Measurements from ENCODE around the gene SHQ1.
A peak's percentile ranks its signal among the peaks of the same experiment; 100 is the strongest.
"Not testable (repeated sequence)": the region's sequence is repeated elsewhere in the genome, so short reads cannot be mapped to it uniquely, and the experiment has no call there.

SHQ1 gene

DNA sequence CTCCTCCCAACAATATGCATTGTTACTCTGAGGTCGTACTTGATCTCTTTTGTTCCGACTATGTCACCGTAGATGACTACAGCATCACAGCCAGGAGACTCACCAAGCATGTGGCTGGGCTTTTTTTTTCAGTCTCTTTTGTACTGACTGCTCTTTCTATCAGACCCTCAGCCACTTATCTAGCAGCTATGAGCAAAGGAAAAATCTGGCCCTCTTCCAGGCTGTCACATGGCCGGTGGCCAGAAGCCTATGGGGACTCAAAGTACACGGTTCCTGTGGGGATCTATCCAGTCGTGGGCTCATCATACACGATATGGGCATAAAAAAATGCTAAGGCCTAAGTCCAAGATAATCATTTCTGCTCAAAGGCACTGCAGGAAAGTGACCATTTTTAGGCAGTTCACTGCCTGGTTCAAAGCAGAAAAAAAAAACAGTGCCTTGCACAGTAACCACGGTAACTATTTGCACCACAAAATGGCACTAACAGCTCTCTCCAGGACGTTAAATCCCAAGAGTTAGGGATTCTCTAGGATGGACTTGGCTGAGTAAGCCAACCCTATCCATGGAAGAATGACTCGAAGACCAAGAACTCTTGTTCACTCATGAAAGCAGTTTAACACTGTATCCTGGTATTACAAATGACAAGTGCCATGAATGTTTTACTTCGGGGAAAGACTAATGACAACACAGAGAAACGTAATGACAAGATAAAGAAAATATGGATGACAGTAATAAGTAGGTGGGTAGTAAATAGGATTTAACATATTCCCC is 50.3 kb downstream of the SHQ1 start:
- DNase-seq = peak in 1 of 2 experiments; percentile 4

DNA sequence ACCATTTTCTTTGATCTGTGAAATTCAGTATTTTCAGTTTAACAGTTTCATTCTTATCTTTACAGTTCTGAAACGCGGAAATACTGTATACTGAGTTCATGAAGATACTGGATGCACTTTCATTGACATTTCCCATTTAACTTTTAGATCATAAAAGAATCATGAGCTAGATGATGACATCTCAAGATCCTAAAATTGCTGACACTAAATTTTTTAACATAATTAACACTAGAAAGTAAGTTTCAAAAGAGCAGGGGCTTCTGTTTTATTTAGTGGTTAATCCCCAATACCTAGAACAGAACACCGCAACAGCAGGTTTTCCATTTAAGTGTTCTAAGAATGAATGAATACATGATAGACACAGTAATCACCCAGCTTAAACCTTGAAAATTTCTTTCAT is 54.2 kb downstream of the SHQ1 start:
- DNase-seq = no peak

DNA sequence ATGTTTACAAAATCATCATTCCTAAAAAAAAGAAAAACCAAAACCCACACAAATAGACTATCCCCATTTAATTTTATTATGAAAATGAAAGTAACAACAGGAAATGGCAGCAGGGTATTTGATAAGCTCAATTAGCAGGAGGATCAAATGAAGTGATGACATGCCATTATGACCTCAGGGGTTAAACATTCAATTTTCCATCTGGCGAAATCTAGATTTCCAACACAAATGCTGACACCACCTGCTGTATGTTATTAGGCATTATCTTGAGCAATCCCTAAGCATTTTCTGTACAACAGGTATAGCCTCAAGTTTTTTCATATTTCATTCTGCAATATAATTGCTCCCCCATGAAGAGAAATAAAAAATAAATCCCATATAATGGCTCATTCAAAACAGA is 57.1 kb downstream of the SHQ1 start:
- no peak for DNase-seq

DNA sequence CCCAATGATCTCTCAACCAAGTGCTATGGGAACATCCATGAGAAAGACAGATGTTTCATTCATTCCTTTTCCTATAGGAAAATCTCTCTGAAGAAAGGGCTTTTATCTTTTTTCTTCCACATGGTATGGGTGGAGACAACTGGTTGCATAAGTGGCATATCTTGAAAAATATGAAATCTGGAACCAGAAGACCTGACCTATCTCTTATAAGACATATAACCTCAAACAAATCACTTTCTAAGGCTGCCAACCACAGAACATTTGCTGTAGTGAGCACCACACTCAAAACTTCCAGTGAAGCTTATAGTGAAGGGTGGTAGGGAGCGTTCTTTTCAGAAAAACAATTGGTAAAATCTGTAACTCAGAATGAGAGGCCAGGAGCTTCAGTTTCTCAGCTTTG is 58.5 kb downstream of the SHQ1 start:
- no peak for DNase-seq

DNA sequence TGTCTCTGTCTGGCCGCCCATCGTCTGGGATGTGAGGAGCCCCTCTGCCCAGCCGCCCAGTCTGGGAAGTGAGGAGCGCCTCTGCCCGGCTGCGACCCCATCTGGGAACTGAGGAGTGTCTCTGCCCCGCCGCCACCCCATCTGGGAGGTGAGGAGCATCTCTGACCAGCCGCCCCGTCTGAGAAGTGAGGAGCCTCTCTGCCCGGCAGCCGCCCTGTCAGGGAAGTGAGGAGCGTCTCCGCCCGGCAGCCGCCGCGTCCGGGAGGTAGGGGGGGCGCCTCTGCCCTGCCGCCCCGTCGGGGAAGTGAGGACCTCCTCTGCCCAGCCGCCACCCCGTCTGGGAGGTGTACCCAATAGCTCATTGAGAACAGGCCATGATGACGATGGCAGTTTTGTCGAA is 60.0 kb downstream of the SHQ1 start:
- DNase-seq = not testable (repeated sequence)

DNA sequence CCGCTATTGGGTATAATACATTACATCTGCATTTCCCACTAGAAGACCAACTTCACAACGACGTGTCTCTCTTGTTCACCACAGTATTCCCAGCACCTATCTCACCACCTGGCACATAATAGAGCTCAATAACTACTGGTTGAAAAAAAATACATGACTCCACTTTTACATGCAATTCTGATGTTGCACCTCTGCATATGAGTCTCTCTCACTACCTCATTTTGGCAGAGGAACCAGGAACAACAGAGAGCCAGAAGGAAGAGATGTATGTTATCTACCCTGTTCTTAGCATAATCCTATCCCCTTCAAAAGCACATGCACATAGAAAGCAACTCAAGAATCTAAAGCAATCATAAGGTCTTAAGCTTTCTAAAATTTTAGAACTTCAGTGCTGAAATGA is 61.6 kb downstream of the SHQ1 start:
- no peak for DNase-seq

DNA sequence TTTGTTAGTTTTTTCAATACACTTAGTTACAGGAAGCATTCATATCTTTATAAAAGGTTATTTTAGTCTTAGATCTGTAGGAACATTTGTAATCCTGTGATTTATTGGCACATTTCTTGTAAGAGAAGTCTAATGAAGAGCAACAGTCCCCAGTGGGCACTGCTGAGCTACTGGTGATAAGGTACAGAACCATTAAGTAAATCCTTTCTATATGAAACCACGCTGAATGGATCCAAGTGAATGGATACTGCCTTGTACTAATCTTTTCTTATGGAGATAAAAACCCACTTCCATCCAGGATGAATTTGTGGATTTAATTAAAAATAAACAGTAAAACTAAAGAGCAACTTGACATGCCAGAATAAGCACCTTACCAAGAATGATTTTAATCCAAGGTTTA is 64.0 kb downstream of the SHQ1 start:
- DNase-seq = no peak

DNA sequence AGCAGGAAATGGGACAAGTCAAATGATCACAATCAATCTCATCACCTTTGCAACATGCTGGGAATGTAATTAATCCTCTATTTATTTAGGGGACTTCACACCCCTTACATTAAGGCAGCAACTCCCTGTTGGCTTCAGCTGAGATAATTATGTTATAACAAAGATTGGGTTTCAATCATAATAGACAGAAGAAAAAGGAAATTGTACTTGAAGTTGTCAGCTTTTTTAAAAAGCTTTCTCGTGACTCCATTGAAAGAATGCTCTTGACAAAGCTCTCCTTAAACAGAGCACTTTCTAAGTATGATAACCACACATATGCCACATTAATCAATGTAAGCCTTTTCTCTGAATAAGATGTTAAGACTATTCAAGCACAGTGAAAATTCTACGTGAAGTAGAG is 65.7 kb downstream of the SHQ1 start:
- no peak for DNase-seq

DNA sequence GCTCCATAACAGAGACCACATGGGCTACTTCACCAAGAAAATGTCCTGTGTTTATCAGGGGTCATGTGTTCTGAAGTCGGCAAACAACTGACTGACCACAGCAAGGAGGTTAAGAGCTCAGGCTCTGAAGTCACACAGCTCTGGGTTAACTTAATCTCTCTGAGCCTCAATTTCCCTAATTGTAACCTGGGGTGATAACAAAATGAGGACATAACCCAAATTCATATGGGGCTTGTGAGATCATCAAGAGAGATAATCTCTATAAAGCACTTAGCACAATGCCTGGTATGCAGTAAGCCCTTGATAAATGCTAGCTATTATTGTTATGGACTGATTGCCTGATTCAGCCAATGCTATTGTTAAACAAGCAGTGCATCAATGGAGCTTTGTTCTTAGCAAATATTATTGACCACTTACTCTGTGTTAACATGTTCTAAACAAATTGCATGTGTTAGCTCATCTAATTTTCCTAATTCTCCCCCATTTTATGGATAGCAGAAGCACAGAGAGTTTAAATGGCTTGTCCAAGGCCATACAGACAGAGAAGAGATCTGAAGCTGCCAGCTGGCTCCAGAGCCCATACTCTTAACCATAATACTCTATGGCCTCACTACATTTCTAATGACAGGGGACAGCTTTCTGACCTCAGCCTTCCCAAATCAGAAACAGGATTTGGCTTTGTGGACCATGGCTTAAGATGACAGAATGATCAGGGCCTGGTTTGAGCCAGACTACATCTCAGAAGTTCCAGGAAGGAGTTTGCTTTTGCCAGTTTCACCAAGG is 78.3 kb downstream of the SHQ1 start:
- DNase-seq = no peak

DNA sequence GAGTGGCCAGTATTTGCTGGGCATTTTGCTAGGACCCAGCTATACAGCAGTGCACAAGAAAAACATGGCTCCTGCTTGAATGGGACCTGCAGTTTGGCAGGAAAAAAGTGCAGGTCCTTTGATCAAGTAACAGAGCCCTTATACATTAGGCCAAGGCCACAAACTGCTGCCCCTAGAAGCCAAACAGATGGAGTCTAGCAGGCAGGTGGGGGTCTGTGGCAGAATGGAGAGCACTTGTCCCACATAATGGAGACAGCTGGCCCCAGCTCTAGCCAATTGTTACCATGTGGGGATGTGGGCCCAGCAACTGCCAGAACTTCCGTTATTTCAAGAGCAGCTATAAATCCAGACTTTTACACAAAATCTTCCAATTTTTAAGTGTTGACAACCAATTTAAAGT is 79.3 kb downstream of the SHQ1 start:
- DNase-seq = no peak

DNA sequence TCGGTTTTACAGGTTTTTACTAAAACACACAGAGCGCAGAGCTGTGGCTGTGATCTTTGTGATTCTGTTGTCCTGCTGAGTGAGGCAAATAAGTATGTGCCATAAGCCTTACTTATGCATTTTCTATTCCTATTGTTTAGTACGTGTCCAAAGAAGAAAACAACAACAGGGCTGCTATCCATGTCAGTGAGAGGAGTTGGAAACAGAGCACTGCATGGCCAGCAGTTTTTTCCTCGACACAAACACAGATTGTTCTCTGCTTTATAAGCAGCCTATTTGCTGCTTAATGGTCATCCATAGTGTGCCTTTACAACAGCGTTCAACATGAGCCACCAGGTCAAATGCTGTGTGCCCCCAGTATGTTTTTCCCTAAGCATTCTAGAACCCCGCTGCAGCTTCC is 79.8 kb downstream of the SHQ1 start:
- DNase-seq = no peak

DNA sequence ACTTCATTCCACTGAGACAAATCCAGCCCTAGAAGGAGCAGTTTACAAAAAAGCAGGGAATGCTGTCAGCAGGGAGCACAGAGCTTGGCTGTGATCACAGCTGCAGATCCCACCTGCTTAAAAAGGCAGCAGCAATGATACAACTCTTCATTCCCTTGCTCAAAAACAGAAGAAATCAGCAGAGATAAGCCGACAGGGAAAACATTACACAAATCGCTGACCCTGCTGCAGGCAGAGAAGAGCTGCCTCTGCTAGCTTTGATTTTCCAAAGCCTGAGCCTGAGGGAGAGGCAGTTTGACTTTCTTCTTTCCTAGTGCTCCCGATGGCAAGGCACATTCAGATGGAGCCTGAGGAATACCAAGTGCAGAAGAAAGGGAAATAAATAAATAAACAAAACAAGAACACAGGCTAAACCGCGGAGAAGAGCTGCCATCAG is 80.2 kb downstream of the SHQ1 start:
- no peak for DNase-seq

DNA sequence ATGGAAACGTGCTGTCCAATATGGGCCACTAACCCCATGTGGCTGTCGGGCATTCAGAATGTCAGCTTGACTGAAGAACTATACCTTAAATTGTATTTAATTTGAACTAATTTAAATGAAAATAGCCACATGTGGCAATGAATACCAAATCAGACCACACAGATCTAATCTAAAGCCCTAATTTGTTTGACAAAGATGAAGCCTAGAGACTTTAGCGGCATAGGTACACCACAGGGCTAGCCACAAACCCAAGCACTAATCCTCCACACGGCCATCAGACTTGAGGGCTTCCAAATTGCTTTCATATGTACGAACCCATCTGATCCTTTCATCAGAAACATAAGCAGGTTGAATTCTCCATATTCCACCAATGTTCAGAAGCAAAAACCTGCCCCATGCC is 81.4 kb downstream of the SHQ1 start:
- DNase-seq = no peak

DNA sequence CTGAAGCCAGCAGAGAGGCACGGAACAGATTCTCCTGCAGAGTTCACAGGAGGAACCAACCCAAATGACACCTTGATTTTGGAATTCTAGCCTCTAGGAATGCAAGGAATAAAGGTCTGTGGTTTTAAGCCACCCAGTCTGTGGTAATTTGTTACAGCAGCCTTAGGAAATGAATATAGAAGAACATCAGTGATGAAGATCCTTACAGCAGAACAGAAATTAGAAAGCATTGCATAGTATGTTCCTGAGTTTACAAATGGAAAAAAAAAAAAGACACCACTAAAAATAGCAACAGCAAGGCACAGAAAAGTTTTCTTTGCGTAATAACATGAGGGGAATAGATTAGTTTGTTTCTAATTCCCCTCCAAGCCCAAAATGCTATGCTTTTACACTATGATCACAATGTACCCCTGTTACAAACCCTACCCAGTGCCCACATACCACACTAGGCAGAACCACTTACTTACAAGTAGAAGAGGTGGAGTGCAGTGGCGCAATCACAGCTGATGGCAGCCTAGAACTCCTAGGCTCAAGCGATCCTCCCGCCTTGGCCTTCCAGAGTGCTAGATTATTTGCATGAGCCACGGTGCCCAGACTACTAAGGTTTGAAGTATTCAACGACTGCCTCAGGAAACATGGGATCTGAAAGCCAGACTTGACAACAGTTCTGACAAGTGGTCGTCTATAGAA is 84.3 kb downstream of the SHQ1 start:
- DNase-seq = no peak

DNA sequence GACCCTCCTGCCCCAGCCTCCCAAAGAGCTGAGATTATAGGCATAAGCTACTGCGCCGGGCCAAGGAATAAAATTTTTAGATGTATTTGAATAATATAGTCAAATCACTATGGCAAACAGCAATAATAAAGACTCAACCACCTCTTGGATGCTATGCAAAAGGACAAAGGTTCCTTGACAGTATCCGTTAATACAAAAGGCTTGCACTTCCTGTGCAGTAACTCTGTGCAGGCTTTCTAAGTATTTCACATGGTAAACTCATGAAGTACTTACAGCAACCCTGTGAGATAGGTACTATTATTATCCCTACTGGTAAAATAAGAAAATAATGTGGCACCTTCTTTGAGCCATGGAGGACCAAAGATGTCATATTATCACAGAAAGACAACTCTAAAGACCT is 86.8 kb downstream of the SHQ1 start:
- DNase-seq = no peak

DNA sequence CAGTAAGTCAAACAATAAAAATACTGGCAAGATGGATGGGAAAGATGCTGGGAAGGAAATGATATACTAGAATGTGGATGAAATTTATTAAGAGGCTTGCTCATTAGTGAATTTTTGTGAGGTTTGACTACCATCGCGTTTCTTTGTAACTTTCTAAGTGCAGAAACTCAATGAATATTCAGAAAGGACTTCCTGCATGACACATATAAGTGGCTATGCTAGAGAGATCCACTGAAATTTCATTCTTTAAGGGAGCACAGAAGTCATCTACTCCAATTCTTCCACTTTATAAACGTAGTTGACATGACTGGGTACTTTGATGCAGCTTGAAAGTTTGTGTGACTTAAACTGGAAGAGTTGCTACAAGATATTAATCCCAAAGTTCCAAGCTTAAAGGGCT is 88.0 kb downstream of the SHQ1 start:
- no peak for DNase-seq

DNA sequence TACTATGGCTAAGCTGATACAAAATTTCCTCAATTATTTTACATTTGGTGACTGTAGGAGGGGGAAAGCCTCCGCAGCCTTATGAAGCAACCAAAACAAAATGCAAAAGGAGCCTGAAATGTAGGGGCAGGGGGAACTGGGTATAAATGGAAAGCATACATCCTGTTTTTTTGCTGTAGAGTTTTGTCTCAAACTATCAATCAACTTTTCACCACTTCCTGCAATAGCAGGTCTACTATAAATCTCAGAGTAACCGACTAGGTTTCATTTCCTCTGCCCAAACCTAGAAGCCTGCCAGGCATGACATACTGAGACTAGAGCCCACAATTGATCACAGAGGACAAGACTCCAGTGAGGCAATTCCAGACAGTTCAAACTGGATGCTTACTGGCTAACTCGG is 91.3 kb downstream of the SHQ1 start:
- DNase-seq = no peak

DNA sequence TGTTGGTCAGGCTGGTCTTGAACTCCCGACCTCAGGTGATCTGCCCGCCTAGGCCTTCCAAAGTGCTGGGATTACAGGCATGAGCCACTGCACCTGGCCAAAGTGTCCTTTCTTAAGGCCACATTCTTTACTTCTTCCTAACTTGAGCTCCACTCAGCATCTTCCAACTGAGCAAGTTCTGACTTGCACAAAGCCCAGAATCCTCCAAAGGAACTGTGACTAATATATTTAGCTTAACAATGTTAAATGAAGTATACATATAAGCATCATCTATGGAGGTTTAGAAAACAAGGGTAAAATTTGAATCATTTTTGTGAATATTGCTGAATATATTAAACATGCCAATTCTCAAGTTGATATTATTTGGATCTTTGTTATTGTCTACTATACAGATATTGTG is 93.7 kb downstream of the SHQ1 start:
- no peak for DNase-seq

DNA sequence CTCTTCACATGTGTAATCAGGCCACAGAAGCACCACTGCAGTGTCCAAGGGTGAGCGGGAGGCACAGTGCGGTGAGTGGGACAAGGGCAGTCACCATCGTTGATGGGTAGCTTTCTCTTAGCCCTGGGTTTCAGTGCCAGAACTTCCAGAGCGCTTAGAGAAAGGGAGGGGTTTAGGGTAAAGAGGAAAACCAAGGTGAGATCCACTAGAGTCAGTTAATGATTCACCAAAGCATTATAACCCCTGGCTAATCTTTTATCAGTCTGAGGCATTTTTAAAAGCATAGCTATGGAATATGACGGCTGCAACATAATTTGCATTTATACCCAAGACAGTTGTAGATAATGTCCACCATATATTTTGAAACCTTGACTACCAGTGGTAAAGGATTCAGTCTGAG is 94.8 kb downstream of the SHQ1 start:
- DNase-seq = no peak

DNA sequence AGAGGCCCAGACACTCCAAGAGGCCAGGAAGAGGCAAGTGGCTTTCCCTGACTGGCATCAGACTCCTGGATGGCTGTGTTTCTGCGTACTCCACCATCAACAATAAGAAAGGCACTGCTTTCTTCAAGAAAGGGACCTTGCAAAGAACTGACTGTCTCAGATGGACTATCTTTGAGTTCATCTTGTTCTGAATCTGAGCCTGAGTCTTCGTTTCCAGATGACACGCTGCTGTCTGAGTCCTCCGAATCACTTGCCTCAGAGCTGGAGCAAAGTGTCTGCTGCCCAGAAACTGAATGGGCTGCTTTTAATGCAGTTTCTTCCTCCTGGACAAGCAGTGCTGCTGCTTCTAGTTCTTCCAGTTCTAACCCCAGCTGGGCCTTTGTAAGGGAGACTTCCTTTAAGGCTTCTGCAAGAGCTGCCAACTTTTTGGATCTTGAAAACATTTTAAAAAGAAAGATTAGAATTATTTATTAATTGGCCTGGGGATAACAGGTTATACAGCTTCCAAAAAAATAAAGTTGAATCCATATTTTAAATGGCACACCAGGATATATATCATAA is 97.8 kb downstream of the SHQ1 start:
- DNase-seq = no peak

DNA sequence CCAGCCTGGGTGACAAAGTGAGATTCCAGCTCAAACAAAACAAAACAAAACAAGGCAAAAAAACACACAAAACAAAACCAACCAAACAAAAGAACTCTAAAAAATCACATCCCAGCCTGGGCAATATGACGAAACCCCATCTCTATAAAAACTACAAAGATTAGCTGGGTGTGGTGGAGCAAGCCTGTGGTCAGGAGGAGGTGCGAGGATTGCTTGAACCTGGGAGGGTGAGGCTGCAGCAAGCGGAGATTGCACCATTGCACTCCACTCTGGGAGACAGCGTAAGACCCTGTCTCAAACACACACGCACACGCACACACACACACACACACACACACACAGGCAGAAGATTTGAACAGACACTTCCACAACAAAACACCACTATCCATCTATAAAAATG is 99.6 kb downstream of the SHQ1 start:
- DNase-seq = no peak

DNA sequence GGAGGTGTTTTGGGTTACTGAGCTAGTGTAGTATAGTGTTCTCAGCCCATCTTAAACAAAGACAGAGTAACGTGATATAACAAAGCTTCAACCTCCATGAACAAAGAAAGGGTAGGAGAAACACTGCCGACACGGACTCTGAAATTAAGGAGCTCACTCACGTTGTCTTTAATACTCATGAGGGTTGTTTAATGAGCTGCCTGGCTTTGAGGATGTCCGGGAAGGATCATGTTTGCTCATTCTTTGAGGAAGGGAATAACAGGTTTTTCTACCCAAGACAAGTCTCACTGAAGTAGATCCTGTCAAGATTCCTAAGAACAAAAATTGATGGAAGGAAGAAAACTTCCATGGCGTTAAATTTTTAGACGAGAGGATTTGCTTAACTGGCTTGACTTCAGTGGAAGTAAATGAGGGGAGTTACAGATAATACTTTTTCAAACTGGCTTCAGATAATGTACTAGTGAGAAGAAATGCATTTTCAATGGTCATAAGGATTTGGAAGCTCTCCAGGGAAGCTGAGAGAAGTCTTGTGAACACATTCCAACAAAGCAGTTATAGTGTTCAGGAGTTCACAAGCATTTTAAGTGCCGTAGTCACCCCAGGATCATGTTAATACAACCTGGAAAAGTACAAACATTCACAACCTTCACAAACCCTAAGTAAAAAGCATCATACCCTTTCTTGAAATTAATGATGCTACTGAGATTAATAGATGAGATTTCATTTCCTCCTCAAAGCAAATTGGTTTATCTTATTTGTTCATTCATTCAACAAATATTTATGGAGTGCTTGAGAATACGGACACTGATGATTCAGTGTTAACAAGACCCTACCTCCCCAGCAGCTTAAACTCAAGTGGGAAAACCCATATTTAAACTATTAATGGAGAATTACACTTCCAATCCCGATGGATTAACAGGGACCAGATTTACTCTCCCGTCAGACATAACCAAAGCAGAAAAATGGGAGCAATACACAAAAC is 101.5 kb downstream of the SHQ1 start:
- no peak for DNase-seq
